Lung microvascular endothelial cell (primary cell): ENCODE data around the gene RPRD2. TPM values are rescaled to one million over a fixed set of nuclear protein-coding genes. Genes with fewer than 3 reads are reported as not detected.

ENCODE experiments used
- DNase-seq, 2 donors: peaks; one replicate each; pipeline versions ENCODE4 v3.0.0 to v3.0.0-alpha.2; 2010; ENCODE audit warnings: low read depth in 2 of 2
- total RNA-seq: library from RNA; depleted of rRNA; stranded (reverse); fragments of >200 nt; gene quantifications from 2 replicates; pipeline ENCODE4 v1.2.1, GENCODE V29; 2014

Gene RPRD2
- total RNA-seq, 1 donor from 2014 or later, result 7.9 TPM

DNA sequence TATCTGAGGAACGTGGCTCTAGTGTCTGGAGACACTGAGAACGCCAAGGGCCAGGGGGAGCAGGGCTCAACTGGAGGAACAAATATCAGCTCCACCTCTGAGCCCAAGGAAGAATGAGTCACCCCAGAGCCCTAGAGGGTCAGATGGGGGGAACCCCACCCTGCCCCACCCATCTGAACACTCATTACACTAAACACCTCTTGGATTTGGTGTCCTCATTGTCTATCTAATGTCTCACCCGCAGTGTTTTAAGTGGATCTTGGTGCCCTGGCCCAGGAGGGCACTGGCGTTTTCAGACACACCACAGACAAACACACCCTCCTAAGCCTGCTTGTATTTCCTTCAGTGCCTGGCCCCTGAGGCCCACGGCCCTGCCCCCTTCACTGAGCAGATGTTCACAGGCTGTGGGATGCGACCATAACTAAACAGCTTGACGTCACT lies 149.4 kb downstream of the RPRD2 start:
- DNase-seq, result no peak

DNA sequence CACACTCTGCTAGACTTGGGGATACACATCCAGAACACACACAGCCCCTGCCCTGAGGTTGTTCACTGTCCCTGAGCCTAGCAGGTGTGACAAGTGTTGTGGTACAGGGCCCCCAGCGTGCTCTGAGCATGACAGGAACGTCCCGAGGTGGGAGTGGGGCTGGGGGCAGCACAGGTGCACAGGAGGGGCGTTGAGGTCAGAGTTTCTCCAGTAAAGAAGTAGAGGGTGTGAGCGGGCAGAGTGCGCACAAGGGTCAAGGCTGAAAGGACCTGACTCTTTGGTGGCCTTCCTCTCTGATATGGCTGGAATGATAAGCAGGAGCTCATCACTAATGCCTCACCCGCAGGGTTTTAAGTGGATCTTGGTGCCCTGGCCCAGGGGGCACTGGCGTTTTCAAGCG lies 150.3 kb downstream of the RPRD2 start:
- no peak for DNase-seq

GRCh38 chr1:150514913-150515327 lies 151.0 kb downstream of the RPRD2 start:
- peak in 1 of 2 donors; percentile 11 for DNase-seq

GRCh38 chr1:150515328-150516049 lies 151.5 kb downstream of the RPRD2 start, which contains the start of gene FALEC:
FALEC (plus strand) TSS chr1:150515752.
- peak; percentile 94 to 96 for DNase-seq

DNA sequence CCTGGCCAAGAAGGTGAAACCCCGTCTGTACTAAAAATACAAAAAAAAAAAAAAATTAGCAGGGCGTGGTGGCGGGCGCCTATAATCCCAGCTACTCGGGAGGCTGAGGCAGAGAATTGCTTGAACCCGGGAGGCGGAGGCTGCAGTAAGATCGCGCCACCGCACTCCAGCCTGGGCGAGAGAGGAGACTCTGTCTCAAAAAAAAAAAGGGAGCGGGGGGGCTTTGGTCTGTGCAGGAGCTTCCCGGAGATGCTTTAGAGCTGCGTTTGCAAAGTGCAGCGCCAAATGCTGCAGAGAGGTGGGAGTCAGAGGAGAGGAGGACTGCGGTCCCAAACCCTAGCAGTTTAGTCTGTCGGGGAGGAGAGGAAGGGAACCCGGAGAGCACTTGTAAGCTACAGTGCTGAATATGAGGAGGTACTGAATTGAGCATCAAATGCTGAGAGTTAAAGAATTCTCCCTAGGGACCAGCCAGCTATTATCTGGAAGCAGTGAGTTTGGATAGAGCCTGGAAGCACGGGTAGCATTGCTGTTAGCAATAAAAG lies 152.2 kb downstream of the RPRD2 start:
- peak in 1 of 2 donors; percentile 16 for DNase-seq

DNA sequence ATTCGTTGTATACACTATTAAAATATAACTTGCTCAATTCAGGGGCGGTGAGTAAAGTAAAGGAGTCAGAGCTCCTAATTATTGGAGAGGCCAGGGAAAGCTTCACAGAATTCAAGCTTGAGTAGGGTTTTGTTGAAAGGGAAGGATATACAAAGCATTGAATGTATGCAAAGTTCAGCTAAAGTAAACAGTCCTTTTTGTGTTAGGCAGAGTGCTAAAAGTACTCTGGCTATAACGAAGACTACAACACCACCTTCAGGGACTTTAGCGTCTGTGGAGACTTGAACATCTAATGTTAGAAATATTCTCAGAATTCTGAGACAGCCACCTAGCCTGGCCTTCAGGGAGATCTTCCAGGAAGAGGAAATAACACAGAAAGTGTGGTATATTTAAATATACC lies 152.7 kb downstream of the RPRD2 start:
- DNase-seq, result peak in 1 of 2 donors; percentile 26

DNA sequence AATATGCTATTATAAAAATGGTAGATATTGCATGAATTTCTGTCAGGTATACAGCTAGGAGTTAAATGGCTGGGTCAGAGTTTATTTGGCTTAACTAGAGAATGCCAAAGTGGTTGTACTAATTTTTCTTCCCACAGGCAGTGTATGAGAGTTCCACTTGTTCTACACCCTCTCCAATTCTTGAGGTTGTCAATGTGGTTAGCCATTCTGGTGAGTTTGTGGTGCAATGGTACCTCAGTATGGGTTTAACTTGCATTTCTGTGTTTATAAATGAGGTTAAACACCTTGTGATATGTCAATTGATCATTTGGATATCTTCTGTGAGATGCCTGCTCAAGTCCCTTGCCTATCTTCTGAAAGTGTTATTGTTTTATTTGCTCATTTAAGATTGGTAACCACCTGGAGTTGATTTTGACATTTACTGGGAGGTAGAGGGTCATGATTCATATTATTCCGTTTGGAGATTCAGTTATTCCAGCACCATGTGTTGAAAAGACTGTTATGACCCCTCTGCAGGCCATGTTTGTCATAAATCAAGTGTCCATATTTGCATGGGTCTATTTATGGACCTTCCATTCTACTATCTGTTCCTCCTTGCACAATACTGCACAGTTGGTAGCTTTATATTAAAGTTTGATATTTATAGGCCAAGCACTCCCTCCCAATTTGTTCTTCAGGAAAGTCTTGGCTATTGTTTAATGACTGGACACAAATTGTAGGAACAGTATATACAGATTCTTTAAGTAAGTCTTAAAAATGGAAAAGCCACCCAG lies 157.4 kb downstream of the RPRD2 start:
- no peak for DNase-seq

DNA sequence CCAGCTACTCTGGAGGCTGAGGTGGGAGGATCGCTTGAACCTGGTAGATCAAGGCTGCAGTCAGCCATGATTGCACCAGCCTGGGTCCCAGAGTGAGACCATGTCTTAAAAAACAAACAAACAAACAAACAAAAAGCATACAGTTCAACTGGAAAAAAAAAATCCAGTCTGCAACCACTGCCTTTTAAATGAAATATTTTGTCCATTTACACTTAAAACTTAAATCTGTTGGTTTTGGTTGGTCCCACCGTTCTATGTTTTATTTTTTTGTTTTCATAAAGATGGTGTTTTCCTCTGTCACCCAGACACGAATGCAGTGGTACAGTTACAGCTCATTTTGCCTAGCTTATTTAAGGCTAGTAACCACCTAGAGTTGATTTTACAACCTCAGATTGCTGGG lies 161.4 kb downstream of the RPRD2 start:
- DNase-seq, result no peak

Other genes with a start within 250 kb of the RPRD2 start
- gene PLEKHO1, start 214.2 kb upstream of the RPRD2 start, total RNA-seq, result 39.0 and 57.5 TPM in 2 replicates
- 9.7 and 17.4 TPM in 2 replicates for gene ANP32E, start 128.0 kb upstream of the RPRD2 start, total RNA-seq
- gene CA14, start 106.4 kb upstream of the RPRD2 start, total RNA-seq, result not detected in 2 replicates
- gene APH1A, start 95.1 kb upstream of the RPRD2 start, total RNA-seq, result 110 and 128 TPM in 2 replicates
- gene C1orf54, start 91.4 kb upstream of the RPRD2 start, total RNA-seq, result 2.4 and 10.5 TPM in 2 replicates
- gene CIART, start 81.6 kb upstream of the RPRD2 start, total RNA-seq, result 0.44 and 1.4 TPM in 2 replicates
- 42.9 and 51.6 TPM in 2 replicates for gene MRPS21, start 70.3 kb upstream of the RPRD2 start, total RNA-seq
- 17.9 and 25.2 TPM in 2 replicates for gene PRPF3, start 42.6 kb upstream of the RPRD2 start, total RNA-seq
- 8.7 TPM in 2 replicates for gene TARS2, start 123.3 kb downstream of the RPRD2 start, total RNA-seq
- gene ECM1, start 144.0 kb downstream of the RPRD2 start, total RNA-seq, result under 0.01 TPM in 2 replicates
- gene FALEC, start 151.6 kb downstream of the RPRD2 start, total RNA-seq, result not detected in 2 replicates
- 0.20 and 0.22 TPM in 2 replicates for gene ADAMTSL4, start 185.3 kb downstream of the RPRD2 start, total RNA-seq
- 114 and 208 TPM in 2 replicates for gene MCL1, start 215.5 kb downstream of the RPRD2 start, total RNA-seq